Heart left ventricle (tissue), 16 donors: Measurements from ENCODE around the gene C1orf232. TPM values are rescaled to one million over a fixed set of nuclear protein-coding genes. Genes with fewer than 3 reads are reported as not detected.

Experiments
- ATAC-seq, 4 donors: fragments of 200-7000 bp; cut with Tn5 transposase; one replicate each; pipeline ENCODE4 v1.9.1; 2020 to 2022; ENCODE audit warnings: moderate library complexity in 4 of 4, mild to moderate bottlenecking in 3 of 4, moderate number of reproducible peaks in 1 of 4
- DNase-seq, 5 donors: peaks; one replicate each; pipeline ENCODE4 v3.0.0-alpha.2; 2020
- H3K27ac ChIP-seq, 12 donors: fragments of 200-600 bp; sonication (generic) in 4 of 12; one replicate each; pipeline versions ENCODE4 v1.5.0 to v1.8.0; 2016 to 2022; ENCODE audit warnings: mild to moderate bottlenecking in 2 of 12
- H3K27me3 ChIP-seq, 9 donors: fragments of 200-600 bp; sonication (generic) in 2 of 9; one replicate each; pipeline versions ENCODE4 v1.5.1 to v1.8.0; 2016 to 2022; ENCODE audit warnings: mild to moderate bottlenecking in 3 of 9
- H3K36me3 ChIP-seq, 9 donors: fragments of 200-600 bp; sonication (generic) in 2 of 9; one replicate each; pipeline versions ENCODE4 v1.5.0 to v1.8.0; 2018 to 2022; ENCODE audit warnings: mild to moderate bottlenecking in 2 of 9
- H3K4me1 ChIP-seq, 12 donors: fragments of 200-600 bp; sonication (generic) in 4 of 12; one replicate each; pipeline versions ENCODE4 v1.5.0 to v1.8.0; 2016 to 2022; ENCODE audit warnings: mild to moderate bottlenecking in 3 of 12
- H3K4me3 ChIP-seq, 12 donors: fragments of 200-600 bp; sonication (generic) in 4 of 12; one replicate each; pipeline versions ENCODE4 v1.5.0 to v1.8.0; 2017 to 2022; ENCODE audit warnings: mild to moderate bottlenecking in 9 of 12, moderate library complexity in 4 of 12
- H3K9me3 ChIP-seq, 12 donors: fragments of 200-600 bp; sonication (generic) in 4 of 12; one replicate each; pipeline versions ENCODE4 v1.5.0 to v1.8.0; 2016 to 2022; ENCODE audit warnings: mild to moderate bottlenecking in 1 of 12
- POLR2A ChIP-seq, 2 donors: fragments of 450-650 bp; IDR thresholded peaks; one replicate each; pipeline ENCODE4 v1.6.1; 2017; ENCODE audit warnings: antibody characterized with exemption in 2 of 2, mild to moderate bottlenecking in 2 of 2, moderate library complexity in 2 of 2
- WGBS, 4 donors: extraction: QIAGEN DNeasy Blood & Tissue Kit in 2 of 4; methylation state at CpG; one replicate each; pipeline versions ENCODE4 v1.1.5 to v1.1.7; 2013 to 2018; 5-methylcytosine and 5-hydroxymethylcytosine counted together
- intact Hi-C, 10 donors: fragments of 100-400 bp; cut with DNase I; formaldehyde crosslinking; loops; one replicate each; pipeline versions ENCODE4 v1.11.1 to v1.14.2; 2022
- polyA plus RNA-seq, 2 donors: library from polyadenylated mRNA; stranded (reverse); fragments of 200-250 nt; gene quantifications; one replicate each; pipeline ENCODE4 v1.2.3, GENCODE V29; 2013
- total RNA-seq, 9 donors: library from RNA; depleted of rRNA in 2 of 9; stranded (reverse); fragments of >200 nt in 2 of 9; fragmentation: NEBNext Ultra II Directional in 3 of 9; extraction: Animal tissue kit (Norgen Biotek cat#: 25700) in 3 of 9; gene quantifications; one replicate each; pipeline versions ENCODE4 v1.1.0 to v1.2.4, GENCODE V29; 2016 to 2023
- TF ChIP-seq, protein P1 (sequence below), 12 donors: fragments of 200-600 bp; sonication (generic) in 4 of 12; IDR thresholded peaks; one replicate each; pipeline versions ENCODE4 v1.5.0 to v1.8.0; 2018 to 2022; ENCODE audit warnings: antibody characterized with exemption in 12 of 12, mild to moderate bottlenecking in 5 of 12
- donor health status: ischemic (EF 13 %, LVEDD 7.1; RV severe dilation, severe dysfunction).
- donor health status: healthy with polysubstance abuse.
- donor health status: DM: no; HTN: yes; CAD: no.
- donor health status: DM: no; HTN: no; CAD: no.
- donor health status: ischemic (EF 25% LVEDD 6.9; RV normal size, moderate dysfunction).
- donor health status: ischemic (EF 25% LVEDD 5.7; RV mildly dilated, moderate dysfunction).
- donor health status: healthy.
- donor health status: DM: yes; HTN: yes; CAD: no.
- donor health status: ischemic (EF 35%, LVEDD 5.7; RV mildly dilated, moderate dysfunction).
- donor health status: nonischemic (EF 11% LVEDD 7.7; RV severe dilation, severe dysfunction).
- donor health status: DM: yes; HTN: yes; CAD: no.
- donor health status: PGD.
- donor health status: ischemic (EF 29% LVEDD 5.4; RV normal size, mild dysfunction).
- donor health status: nonischemic (EF 23%, LVEDD 6.1; RV moderate dilation, normal function).

The C1orf232 gene
- total and polyA plus RNA-seq, 11 donors: not detected

DNA sequence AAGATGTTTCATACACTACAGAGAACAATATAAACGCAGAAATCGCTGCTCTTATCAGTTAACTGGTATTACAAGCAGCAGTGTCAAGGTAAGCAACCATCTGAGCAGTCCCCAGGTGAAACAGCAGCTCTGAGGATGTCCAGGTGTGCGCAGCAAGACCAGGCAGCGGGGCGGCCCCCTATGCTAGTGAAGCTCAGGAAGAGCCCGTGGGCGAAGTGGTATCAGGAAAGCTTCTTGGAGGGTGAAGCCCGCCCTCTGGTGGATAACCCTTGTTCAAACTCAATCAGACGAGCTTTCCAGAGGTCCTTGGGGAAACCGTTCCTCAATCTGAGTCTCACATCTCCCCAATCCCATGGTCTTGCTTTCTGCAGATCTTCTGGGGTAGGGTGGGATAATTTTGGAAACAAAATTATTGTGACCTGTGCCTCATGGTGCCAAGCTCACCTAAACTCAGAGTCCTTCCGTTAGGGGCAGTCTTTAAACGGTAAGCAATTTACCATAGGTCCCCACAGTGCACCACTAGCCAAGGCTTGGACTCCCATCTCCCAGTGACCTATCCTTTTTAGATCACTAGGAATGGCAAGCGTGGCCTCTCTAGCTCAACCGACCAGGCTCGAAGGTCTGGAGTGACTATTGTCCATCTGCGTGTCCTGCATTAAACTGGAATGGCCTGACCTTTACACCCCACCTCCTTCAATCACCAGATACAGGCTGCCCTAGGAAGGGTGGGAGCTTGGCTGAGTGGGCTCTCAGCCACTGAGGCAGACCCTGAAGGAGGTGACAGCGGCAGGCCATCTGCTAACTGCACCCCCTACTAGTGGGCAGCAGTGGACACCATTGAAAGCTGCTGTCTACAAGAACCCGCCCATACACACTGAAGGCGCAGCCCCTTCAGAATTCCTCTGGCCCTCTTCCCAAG is 23.5 kb downstream of the C1orf232 start:
- no peaks in the 10 kb centered on the region for H3K27me3 ChIP-seq
- DNase-seq: peak; percentile 77 to 83 (median 80)
- TF ChIP-seq, protein P1, sequence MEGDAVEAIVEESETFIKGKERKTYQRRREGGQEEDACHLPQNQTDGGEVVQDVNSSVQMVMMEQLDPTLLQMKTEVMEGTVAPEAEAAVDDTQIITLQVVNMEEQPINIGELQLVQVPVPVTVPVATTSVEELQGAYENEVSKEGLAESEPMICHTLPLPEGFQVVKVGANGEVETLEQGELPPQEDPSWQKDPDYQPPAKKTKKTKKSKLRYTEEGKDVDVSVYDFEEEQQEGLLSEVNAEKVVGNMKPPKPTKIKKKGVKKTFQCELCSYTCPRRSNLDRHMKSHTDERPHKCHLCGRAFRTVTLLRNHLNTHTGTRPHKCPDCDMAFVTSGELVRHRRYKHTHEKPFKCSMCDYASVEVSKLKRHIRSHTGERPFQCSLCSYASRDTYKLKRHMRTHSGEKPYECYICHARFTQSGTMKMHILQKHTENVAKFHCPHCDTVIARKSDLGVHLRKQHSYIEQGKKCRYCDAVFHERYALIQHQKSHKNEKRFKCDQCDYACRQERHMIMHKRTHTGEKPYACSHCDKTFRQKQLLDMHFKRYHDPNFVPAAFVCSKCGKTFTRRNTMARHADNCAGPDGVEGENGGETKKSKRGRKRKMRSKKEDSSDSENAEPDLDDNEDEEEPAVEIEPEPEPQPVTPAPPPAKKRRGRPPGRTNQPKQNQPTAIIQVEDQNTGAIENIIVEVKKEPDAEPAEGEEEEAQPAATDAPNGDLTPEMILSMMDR (IDR thresholded peaks at IDR 0.05): peak; percentile 71 to 89 (median 80)
- TF ChIP-seq POLR2A (IDR thresholded peaks at IDR 0.05): no peak
- H3K27ac ChIP-seq: no peak overlapping the region
- intact Hi-C loops: loop anchor here (1.0 to 5.0 kb wide), 7 partner anchors 38 to 110 kb away; no protein-coding TSS in a partner anchor
- H3K9me3 ChIP-seq: no peaks in the 10 kb centered on the region
- H3K4me3 ChIP-seq: no peak overlapping the region
- H3K4me1 ChIP-seq: peaks cover 0 to 10% (median 0%) of the 10 kb centered on the region in 12 donors
- no peaks in the 10 kb centered on the region for H3K36me3 ChIP-seq
- 27 to 31% (median 30%) methylated on average over 17 to 19 of the region's 19 CpGs for WGBS, 4 donors
- ATAC-seq: peak; percentile 82 to 96 (median 94)

DNA sequence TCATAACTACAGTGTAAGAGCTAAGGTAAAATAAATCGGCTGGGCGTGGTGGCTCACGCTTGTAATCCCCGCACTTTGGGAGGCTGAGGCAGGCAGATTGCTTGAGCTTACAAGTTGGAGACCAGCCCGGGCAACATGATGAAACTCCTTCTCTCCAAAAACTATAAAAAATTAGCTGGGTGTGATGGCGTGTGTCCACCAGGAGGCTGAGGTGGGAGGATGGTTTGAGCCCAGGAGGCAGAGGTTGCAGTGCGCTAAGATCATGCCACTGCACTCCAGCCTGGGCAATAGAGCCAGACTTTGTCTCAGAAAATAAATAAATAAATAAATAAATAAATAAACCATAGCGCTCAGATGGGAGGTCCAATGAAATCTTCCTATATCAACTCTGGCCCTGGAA is 26.6 kb downstream of the C1orf232 start:
- H3K4me1 ChIP-seq: peaks cover 0 to 10% (median 0%) of the 10 kb centered on the region in 12 donors
- H3K27ac ChIP-seq: no peak overlapping the region
- no peak overlapping the region for H3K4me3 ChIP-seq
- TF ChIP-seq, protein P1 (IDR thresholded peaks at IDR 0.05): no peak
- TF ChIP-seq POLR2A (IDR thresholded peaks at IDR 0.05): no peak
- H3K27me3 ChIP-seq: no peaks in the 10 kb centered on the region
- intact Hi-C loops: loop anchor here in 2 of 10 donors (2.0 to 5.0 kb wide), 2 partner anchors 103 to 105 kb away; no protein-coding TSS in a partner anchor
- H3K36me3 ChIP-seq: no peaks in the 10 kb centered on the region
- WGBS, 4 donors: 90 to 92% (median 91%) methylated on average over 8 of the region's 8 CpGs
- no peak for DNase-seq
- no peaks in the 10 kb centered on the region for H3K9me3 ChIP-seq
- ATAC-seq: no peak

DNA sequence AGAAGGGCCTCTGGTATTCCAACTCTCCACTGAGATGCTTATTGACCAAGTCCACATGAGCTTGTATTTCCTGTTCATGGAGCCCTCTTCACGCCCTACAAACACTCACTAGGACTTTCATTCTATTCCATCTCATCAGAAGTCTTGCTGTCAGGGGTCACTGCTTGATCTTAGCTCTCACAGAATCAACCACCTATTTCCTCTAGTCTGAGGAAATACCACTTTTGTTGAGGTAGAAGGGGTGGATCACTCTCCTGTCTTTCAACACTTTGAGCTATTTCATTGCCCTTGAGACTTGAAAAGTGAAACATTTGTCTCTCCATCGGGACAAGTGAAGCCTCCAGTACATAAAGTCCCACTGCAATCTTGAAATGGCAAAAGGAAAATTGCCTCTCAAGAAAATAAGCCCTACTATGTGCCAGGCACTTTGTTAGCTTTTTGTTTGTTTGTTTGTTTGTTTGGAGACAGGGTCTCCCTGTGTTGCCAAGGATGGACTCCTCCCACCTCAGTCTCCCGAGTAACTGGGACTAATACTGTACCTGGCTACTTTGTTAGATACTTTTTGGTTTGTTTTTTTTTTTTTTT is 29.7 kb downstream of the C1orf232 start:
- TF ChIP-seq POLR2A (IDR thresholded peaks at IDR 0.05): no peak
- TF ChIP-seq, protein P1 (IDR thresholded peaks at IDR 0.05): no peak
- intact Hi-C loops: no loop called here
- H3K4me3 ChIP-seq: no peak overlapping the region

DNA sequence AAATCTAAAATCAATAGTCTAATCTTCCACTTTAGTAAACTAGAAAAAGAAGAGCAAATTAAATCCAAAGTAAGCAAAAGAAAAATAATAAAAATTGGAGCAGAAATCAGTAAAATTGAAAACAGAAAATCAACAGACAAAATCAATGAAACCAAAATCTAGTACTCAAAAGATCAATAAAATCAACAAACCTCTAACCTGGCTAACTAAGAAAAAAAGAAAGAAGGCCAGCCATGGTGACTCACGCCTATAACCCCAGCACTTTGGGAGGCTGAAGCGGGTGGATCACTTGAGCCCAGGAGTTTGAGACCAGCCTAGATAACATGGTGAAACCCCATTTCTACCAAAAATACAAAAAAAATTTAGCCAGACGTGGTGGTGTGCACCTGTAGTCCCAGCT is 34.3 kb downstream of the C1orf232 start:
- ATAC-seq (no peak), DNase-seq (no peak)
- Histone ChIP-seq H3K9me3 (peaks cover 0 to 12% (median 0%) of the 10 kb centered on the region in 12 donors), H3K36me3 (no peaks in the 10 kb centered on the region), H3K27me3 (no peaks in the 10 kb centered on the region), H3K4me1 (no peaks in the 10 kb centered on the region), H3K27ac (no peak overlapping the region), H3K4me3 (no peak overlapping the region)
- WGBS, 4 donors: 89 to 96% (median 95%) methylated on average over 3 of the region's 3 CpGs
- no peak for TF ChIP-seq POLR2A (IDR thresholded peaks at IDR 0.05)
- TF ChIP-seq, protein P1 (IDR thresholded peaks at IDR 0.05): no peak
- intact Hi-C loops: no loop called here

More for the DNA sequence above, 29.7 kb downstream of the C1orf232 start:
- DNase-seq (no peak), ATAC-seq (no peak)
- H3K4me1 ChIP-seq: no peaks in the 10 kb centered on the region
- H3K36me3 ChIP-seq: no peaks in the 10 kb centered on the region
- no peak overlapping the region for H3K27ac ChIP-seq
- peaks cover 0 to 11% (median 0%) of the 10 kb centered on the region in 12 donors for H3K9me3 ChIP-seq
- WGBS, 4 donors: 60 to 71% (median 69%) methylated on average over 3 of the region's 3 CpGs
- H3K27me3 ChIP-seq: no peaks in the 10 kb centered on the region
